OCI-LY1 (cell line): ENCODE results near the gene LINGO1.

Experiments used
- H2AFZ ChIP-seq: fragments of 200-600 bp; sonication (generic), shearing (Covaris generic); 2 replicates; pipeline ENCODE4 v1.6.0; 2014; ENCODE audit warnings: antibody characterized with exemption, mild to moderate bottlenecking, low read length
- H3F3A ChIP-seq: fragments of 200-600 bp; sonication (generic), shearing (Covaris generic); 2 replicates; pipeline ENCODE4 v1.6.0; 2014; ENCODE audit warnings: mild to moderate bottlenecking, antibody characterized with exemption, low read length, moderate library complexity; ENCODE audit not compliant: insufficient read depth
- H3K27ac ChIP-seq: fragments of 200-600 bp; sonication (generic); 2 replicates; pipeline ENCODE4 v1.5.1; 2014; ENCODE audit warnings: low read length, mixed run types, mild to moderate bottlenecking, low read depth; ENCODE audit not compliant: poor library complexity, severe bottlenecking
- H3K27me3 ChIP-seq: fragments of 200-600 bp; sonication (generic); 2 replicates; pipeline ENCODE4 v1.6.0; 2014; ENCODE audit warnings: antibody characterized with exemption, mild to moderate bottlenecking, low read length, moderate library complexity; ENCODE audit not compliant: insufficient read depth
- H3K36me3 ChIP-seq: fragments of 200-600 bp; sonication (generic); 2 replicates; pipeline ENCODE4 v1.6.1; 2014; ENCODE audit warnings: mild to moderate bottlenecking, antibody characterized with exemption, low read length, moderate library complexity, mixed read lengths; ENCODE audit not compliant: insufficient read depth
- H3K4me1 ChIP-seq: fragments of 200-600 bp; sonication (generic); 2 replicates; pipeline ENCODE4 v1.5.1; 2014; ENCODE audit warnings: mild to moderate bottlenecking, low read length, moderate library complexity; ENCODE audit not compliant: insufficient read depth, severe bottlenecking
- H3K4me2 ChIP-seq: fragments of 200-600 bp; sonication (generic), shearing (Covaris generic); 2 replicates; pipeline ENCODE4 v1.6.1; 2014; ENCODE audit warnings: low read length
- H3K4me3 ChIP-seq: fragments of 200-600 bp; sonication (generic); 2 replicates; pipeline ENCODE4 v1.5.1; 2014; ENCODE audit warnings: low read length, low read depth, mild to moderate bottlenecking, mixed read lengths; ENCODE audit not compliant: poor library complexity, severe bottlenecking
- H3K79me2 ChIP-seq: fragments of 200-600 bp; shearing (Covaris generic); 2 replicates; pipeline ENCODE4 v1.6.1; 2016; ENCODE audit warnings: mixed run types, low read length, mixed read lengths; ENCODE audit not compliant: insufficient read depth
- H3K9ac ChIP-seq: fragments of 200-600 bp; sonication (generic), shearing (Covaris generic); 2 replicates; pipeline ENCODE4 v1.6.1; 2014; ENCODE audit warnings: mild to moderate bottlenecking, low read length, mixed read lengths
- H3K9me2 ChIP-seq: fragments of 200-600 bp; sonication (generic), shearing (Covaris generic); 2 replicates; pipeline ENCODE4 v1.6.1; 2014; ENCODE audit warnings: low read depth, mild to moderate bottlenecking, low read length, mixed read lengths
- H3K9me3 ChIP-seq: fragments of 200-600 bp; shearing (Covaris generic); 2 replicates; pipeline ENCODE4 v1.6.1; 2014; ENCODE audit warnings: low read length, mixed read lengths
- H4K20me1 ChIP-seq: fragments of 200-600 bp; sonication (generic), shearing (Covaris generic); 2 replicates; pipeline ENCODE4 v1.6.0; 2016; ENCODE audit warnings: mild to moderate bottlenecking, low read length; ENCODE audit not compliant: insufficient read depth
- CTCF ChIP-seq: fragments of 200-600 bp; sonication (generic), shearing (Covaris generic); IDR thresholded peaks from 2 replicates; pipeline ENCODE4 v1.5.1; 2017; ENCODE audit warnings: mild to moderate bottlenecking, antibody characterized with exemption, low read length, moderate library complexity, mixed read lengths
- EZH2 ChIP-seq: fragments of 200-600 bp; sonication (generic), shearing (Covaris generic); IDR thresholded peaks from 2 replicates; pipeline ENCODE4 v1.8.0; 2017; ENCODE audit warnings: borderline replicate concordance, mixed run types, mild to moderate bottlenecking, antibody characterized with exemption, low read length, moderate library complexity, mixed read lengths

Gene LINGO1

GRCh38 chr15:77659350-77660321 is 26.9 kb upstream of the LINGO1 start:
- peak; percentile 49 for TF ChIP-seq CTCF
- no peak for TF ChIP-seq EZH2
- Histone ChIP-seq H3F3A (no peaks in the 10 kb centered on the region), H3K4me3 (peak overlapping the region; percentile 5), H3K4me2 (peak overlapping the region; percentile 53), H3K27ac (no peak overlapping the region), H3K4me1 (no peaks in the 10 kb centered on the region), H3K27me3 (no peaks in the 10 kb centered on the region), H3K36me3 (no peaks in the 10 kb centered on the region), H3K9me2 (no peaks in the 10 kb centered on the region), H3K9me3 (no peaks in the 10 kb centered on the region), H2AFZ (no peak overlapping the region), H3K79me2 (no peaks in the 10 kb centered on the region), H3K9ac (no peak overlapping the region), H4K20me1 (no peaks in the 10 kb centered on the region)

GRCh38 chr15:77658304-77658703 is 25.6 kb upstream of the LINGO1 start:
- Histone ChIP-seq H3K4me3 (no peak overlapping the region), H3K79me2 (no peaks in the 10 kb centered on the region), H3K4me2 (no peak overlapping the region), H3K36me3 (no peaks in the 10 kb centered on the region), H3K4me1 (no peaks in the 10 kb centered on the region), H3K9me2 (no peaks in the 10 kb centered on the region), H3K9ac (no peak overlapping the region), H3K9me3 (no peaks in the 10 kb centered on the region), H3K27ac (no peak overlapping the region), H3K27me3 (no peaks in the 10 kb centered on the region), H4K20me1 (no peaks in the 10 kb centered on the region), H2AFZ (no peak overlapping the region), H3F3A (no peaks in the 10 kb centered on the region)
- no peak for TF ChIP-seq EZH2
- no peak for TF ChIP-seq CTCF

DNA sequence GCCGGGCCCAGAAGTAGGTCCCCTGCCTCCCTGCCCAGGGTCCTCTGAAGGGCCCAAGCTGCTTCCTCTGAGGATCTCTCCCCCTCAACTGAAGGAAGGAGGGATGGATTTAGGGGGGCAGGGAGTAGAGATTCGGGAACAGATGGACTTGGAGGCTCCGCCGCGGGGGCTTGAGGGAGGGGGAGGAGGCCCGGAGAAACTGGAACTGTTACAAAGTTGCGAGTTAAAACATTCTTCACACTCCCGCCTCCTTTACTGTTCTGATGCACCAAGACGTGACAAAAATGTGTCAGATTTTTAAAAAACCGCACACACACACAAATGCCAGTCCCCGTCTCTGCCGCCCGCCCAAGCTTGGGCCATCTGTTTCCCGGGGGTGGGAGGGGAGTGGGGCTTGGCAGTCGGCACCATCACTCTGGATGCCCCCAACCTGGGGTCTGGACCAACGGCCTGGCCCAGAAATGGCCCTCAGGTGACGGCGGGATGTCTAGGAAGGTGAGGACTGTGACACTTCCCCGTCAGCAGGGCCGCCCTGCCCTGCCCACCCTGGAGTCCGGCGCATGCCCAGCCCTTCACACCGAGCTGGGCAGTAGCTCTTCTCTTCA is 25.0 kb upstream of the LINGO1 start:
- Histone ChIP-seq H3F3A (no peaks in the 10 kb centered on the region), H4K20me1 (no peaks in the 10 kb centered on the region)

More for the DNA sequence above, 25.0 kb upstream of the LINGO1 start:
- TF ChIP-seq EZH2 (no peak), CTCF (no peak)
- Histone ChIP-seq H3K27me3 (no peaks in the 10 kb centered on the region), H3K4me3 (no peak overlapping the region), H3K4me1 (no peaks in the 10 kb centered on the region), H2AFZ (no peak overlapping the region), H3K9me2 (no peaks in the 10 kb centered on the region), H3K9me3 (no peaks in the 10 kb centered on the region), H3K36me3 (no peaks in the 10 kb centered on the region), H3K27ac (no peak overlapping the region), H3K9ac (no peak overlapping the region), H3K4me2 (no peak overlapping the region), H3K79me2 (no peaks in the 10 kb centered on the region)
